ENCODE results near the gene UTF1.

GRCh38 chr10:133277277-133277992, 47.4 kb downstream of the UTF1 start:
- TF ChIP-seq EZH2phosphoT487 (IDR thresholded peaks at IDR 0.05; ENCODE audit: unreplicated experiment) (no peak), REST (IDR thresholded peaks at IDR 0.05; ENCODE audit: unreplicated experiment) (no peak), POLR2AphosphoS5 (IDR thresholded peaks at IDR 0.05; ENCODE audit: low read depth) (0 out of 2 replicates have a peak, but pooled peaks have one; percentile 18), CREB1 (CRISPR knock-in tag; IDR thresholded peaks at IDR 0.05; ENCODE audit: low read depth) (no peak), EZH2 (IDR thresholded peaks at IDR 0.05; ENCODE audit: low read depth, unreplicated experiment) (no peak), JUNB (IDR thresholded peaks at IDR 0.05; ENCODE audit: unreplicated experiment) (no peak), ETS1 (IDR thresholded peaks at IDR 0.05) (no peak), NANOG (IDR thresholded peaks at IDR 0.05; ENCODE audit: borderline replicate concordance) (no peak), ZNF114 (CRISPR knock-in tag; IDR thresholded peaks at IDR 0.05) (no peak), STAT1 (IDR thresholded peaks at IDR 0.05; ENCODE audit: unreplicated experiment) (no peak), ZNF462 (CRISPR knock-in tag; IDR thresholded peaks at IDR 0.05) (no peak)
- TF ChIP-seq, protein P1, sequence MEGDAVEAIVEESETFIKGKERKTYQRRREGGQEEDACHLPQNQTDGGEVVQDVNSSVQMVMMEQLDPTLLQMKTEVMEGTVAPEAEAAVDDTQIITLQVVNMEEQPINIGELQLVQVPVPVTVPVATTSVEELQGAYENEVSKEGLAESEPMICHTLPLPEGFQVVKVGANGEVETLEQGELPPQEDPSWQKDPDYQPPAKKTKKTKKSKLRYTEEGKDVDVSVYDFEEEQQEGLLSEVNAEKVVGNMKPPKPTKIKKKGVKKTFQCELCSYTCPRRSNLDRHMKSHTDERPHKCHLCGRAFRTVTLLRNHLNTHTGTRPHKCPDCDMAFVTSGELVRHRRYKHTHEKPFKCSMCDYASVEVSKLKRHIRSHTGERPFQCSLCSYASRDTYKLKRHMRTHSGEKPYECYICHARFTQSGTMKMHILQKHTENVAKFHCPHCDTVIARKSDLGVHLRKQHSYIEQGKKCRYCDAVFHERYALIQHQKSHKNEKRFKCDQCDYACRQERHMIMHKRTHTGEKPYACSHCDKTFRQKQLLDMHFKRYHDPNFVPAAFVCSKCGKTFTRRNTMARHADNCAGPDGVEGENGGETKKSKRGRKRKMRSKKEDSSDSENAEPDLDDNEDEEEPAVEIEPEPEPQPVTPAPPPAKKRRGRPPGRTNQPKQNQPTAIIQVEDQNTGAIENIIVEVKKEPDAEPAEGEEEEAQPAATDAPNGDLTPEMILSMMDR (conservative IDR thresholded peaks at IDR 0.05; ENCODE audit: low read depth in 2 of 2): no peak

All from GM23338 (cell line).